LNCaP clone FGC (cell line): ENCODE results near the gene KIR3DL2.
"Not testable (repeated sequence)": the region's sequence is repeated elsewhere in the genome, so short reads cannot be mapped to it uniquely, and the experiment has no call there.

Experiments
- DNase-seq: peaks from one replicate; pipeline ENCODE4 v3.0.0-alpha.2; 2011; ENCODE audit warnings: low read depth
- H3K4me3 ChIP-seq: 2 replicates; pipeline ENCODE4 v1.5.1; 2011; ENCODE audit warnings: mild to moderate bottlenecking, low read depth, low read length, control low read depth
- CTCF ChIP-seq: IDR thresholded peaks from 2 replicates; pipeline ENCODE4 v1.5.1; 2012; ENCODE audit warnings: mild to moderate bottlenecking; ENCODE audit not compliant: control insufficient read depth, insufficient read depth; ENCODE audit errors: extremely low read depth

KIR3DL2 gene

GRCh38 chr19:54905421-54905802, 55.2 kb downstream of the KIR3DL2 start:
- no peak overlapping the region for H3K4me3 ChIP-seq
- no peak for DNase-seq
- TF ChIP-seq CTCF, result no peak

- TF ChIP-seq CTCF, result no peak
- DNase-seq, result no peak
- no peak within 1 kb of the TSS for H3K4me3 ChIP-seq
Measured at GRCh38 chr19:54905803-54906511, 55.7 kb downstream of the KIR3DL2 start, which contains the start of gene NCR1. NCR1 (plus strand) TSS chr19:54906148; CDS start chr19:54906188, 40 bp downstream.

GRCh38 chr19:54906819-54907218, 56.6 kb downstream of the KIR3DL2 start:
- no peak for TF ChIP-seq CTCF
- no peak for DNase-seq

GRCh38 chr19:54907899-54908298, 57.7 kb downstream of the KIR3DL2 start:
- DNase-seq, H3K4me3 ChIP-seq: not testable (repeated sequence)

More at GRCh38 chr19:54906819-54907218, 56.6 kb downstream of the KIR3DL2 start:
- no peak overlapping the region for H3K4me3 ChIP-seq
